GM12878 (cell line): ENCODE results near the gene FOXK1. TPM values are rescaled to one million over a fixed set of nuclear protein-coding genes. Genes with fewer than 3 reads are reported as not detected.

Source experiments
- IKZF2 ChIP-seq, 2 experiments: fragments of 450-650 bp; IDR thresholded peaks; 2 replicates each; pipeline ENCODE4 v1.6.1; 2017; ENCODE audit warnings: mild to moderate bottlenecking in 2 of 2, moderate library complexity in 2 of 2
- MXI1 ChIP-seq: fragments of 150-350 bp; IDR thresholded peaks from 2 replicates; pipeline ENCODE4 v1.6.1; 2011; ENCODE audit warnings: low read depth, mild to moderate bottlenecking, inconsistent platforms, low read length, improper control_type of control experiment
- NBN ChIP-seq: fragments of 450-650 bp; IDR thresholded peaks from 2 replicates; pipeline ENCODE4 v1.6.1; 2016
- NFYA ChIP-seq: IDR thresholded peaks from 2 replicates; pipeline ENCODE4 v1.6.1; 2011; ENCODE audit warnings: low read depth, mild to moderate bottlenecking, low read length, improper control_type of control experiment, borderline replicate concordance
- NR2C2 ChIP-seq: IDR thresholded peaks from 2 replicates; pipeline ENCODE4 v1.6.1; 2011; ENCODE audit warnings: borderline replicate concordance, low read depth; ENCODE audit not compliant: control insufficient read depth, insufficient read length
- SMC3 ChIP-seq: IDR thresholded peaks from 2 replicates; pipeline ENCODE4 v1.6.1; 2011; ENCODE audit warnings: low read length, improper control_type of control experiment, borderline replicate concordance
- TAF1 ChIP-seq: IDR thresholded peaks from 2 replicates; pipeline ENCODE4 v1.6.1; 2011; ENCODE audit warnings: mild to moderate bottlenecking, low read depth, low read length, borderline replicate concordance
- ZNF384 ChIP-seq: IDR thresholded peaks from 2 replicates; pipeline ENCODE4 v1.6.1; 2012; ENCODE audit warnings: low read depth, mild to moderate bottlenecking, low read length, improper control_type of control experiment, borderline replicate concordance
- polyA plus RNA-seq, 11 experiments: library from polyadenylated mRNA; depleted of rRNA in 4 of 11; unstranded in 6 of 11; stranded (reverse) in 5 of 11; fragments of >200 nt; fragmentation: Nextera tagmentation in 4 of 11; fragmentation: Illumina TruSeq in 1 of 11; extraction: Ambion mirVana in 4 of 11; extraction: Trizol in 1 of 11; gene quantifications; 1 replicate in 1 of 11; 2 replicates in 10 of 11; pipeline versions ENCODE4 v1.2.1 to v1.2.3, GENCODE V29; 2011 to 2016; ENCODE audit warnings: inconsistent platforms in 2 of 11, missing spikeins in 2 of 11, low read depth in 1 of 11
- total RNA-seq, 4 experiments: library from RNA; depleted of rRNA in 3 of 4; stranded (reverse); fragments of >200 nt in 3 of 4; fragmentation: Illumina TruSeq in 1 of 4; extraction: Trizol in 1 of 4; gene quantifications; 2 replicates each; pipeline versions ENCODE4 v1.2.1 to v1.2.3, GENCODE V29; 2013 to 2021
- TF ChIP-seq, protein P1 (sequence below): fragments of 450-650 bp; IDR thresholded peaks from 2 replicates; pipeline ENCODE4 v1.6.1; 2016; ENCODE audit warnings: mild to moderate bottlenecking
- TF ChIP-seq, protein P2 (sequence below): fragments of 450-650 bp; formaldehyde crosslinking; IDR thresholded peaks from 2 replicates; pipeline ENCODE4 v1.5.0; 2022; ENCODE audit warnings: mild to moderate bottlenecking, missing genetic modification characterization

The FOXK1 gene
- total and polyA plus RNA-seq, 10 of the 15 experiments (the other 5 are each of a cell fraction or from before 2014, with no cell fraction given), result 0.24 to 31.8 (median 4.5) TPM

DNA sequence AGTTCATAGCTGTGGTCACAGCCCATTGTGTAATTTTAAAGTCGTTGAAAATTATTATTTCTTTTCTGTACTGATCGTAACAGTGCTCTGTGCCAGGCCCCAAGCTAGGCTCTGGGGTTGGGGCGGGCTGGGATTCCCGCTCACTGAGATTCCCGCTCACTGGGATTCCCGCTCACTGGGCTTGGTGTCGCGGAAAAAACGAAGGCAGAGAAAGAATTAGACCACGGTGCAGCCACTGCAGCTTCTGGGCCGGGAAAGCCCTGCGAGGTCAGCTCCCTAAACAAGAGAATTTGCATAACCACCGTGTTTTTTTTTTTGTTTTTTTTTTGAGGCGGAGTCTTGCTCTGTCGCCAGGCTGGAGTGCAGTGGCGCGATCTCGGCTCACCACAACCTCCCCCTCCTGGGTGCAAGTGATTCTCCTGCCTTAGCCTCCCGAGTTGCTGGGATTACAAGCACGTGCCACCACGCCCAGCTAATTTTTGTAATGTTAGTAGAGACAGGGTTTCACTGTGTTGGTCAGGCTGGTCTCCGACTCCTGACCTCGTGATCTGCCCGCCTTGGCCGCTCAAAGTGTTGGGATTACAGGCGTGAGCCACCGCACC lies 31.2 kb downstream of the FOXK1 start (continued):
- TF ChIP-seq, protein P1, sequence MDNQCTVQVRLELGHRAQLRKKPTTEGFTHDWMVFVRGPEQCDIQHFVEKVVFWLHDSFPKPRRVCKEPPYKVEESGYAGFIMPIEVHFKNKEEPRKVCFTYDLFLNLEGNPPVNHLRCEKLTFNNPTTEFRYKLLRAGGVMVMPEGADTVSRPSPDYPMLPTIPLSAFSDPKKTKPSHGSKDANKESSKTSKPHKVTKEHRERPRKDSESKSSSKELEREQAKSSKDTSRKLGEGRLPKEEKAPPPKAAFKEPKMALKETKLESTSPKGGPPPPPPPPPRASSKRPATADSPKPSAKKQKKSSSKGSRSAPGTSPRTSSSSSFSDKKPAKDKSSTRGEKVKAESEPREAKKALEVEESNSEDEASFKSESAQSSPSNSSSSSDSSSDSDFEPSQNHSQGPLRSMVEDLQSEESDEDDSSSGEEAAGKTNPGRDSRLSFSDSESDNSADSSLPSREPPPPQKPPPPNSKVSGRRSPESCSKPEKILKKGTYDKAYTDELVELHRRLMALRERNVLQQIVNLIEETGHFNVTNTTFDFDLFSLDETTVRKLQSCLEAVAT, result 0 out of 2 replicates have a peak, but pooled peaks have one; percentile 37
- TF ChIP-seq NR2C2 (no peak), TAF1 (peak; percentile 32; the same call in 1 of the 2 replicates), MXI1 (no peak), SMC3 (no peak), IKZF2 (IDR thresholded peaks at IDR 0.05) (peak in 1 of 2 experiments; percentile 36; a peak in 2 of 4 replicates), ZNF384 (peak; percentile 87), NFYA (no peak), NBN (0 out of 2 replicates have a peak, but pooled peaks have one; percentile 36)
- TF ChIP-seq, protein P2, sequence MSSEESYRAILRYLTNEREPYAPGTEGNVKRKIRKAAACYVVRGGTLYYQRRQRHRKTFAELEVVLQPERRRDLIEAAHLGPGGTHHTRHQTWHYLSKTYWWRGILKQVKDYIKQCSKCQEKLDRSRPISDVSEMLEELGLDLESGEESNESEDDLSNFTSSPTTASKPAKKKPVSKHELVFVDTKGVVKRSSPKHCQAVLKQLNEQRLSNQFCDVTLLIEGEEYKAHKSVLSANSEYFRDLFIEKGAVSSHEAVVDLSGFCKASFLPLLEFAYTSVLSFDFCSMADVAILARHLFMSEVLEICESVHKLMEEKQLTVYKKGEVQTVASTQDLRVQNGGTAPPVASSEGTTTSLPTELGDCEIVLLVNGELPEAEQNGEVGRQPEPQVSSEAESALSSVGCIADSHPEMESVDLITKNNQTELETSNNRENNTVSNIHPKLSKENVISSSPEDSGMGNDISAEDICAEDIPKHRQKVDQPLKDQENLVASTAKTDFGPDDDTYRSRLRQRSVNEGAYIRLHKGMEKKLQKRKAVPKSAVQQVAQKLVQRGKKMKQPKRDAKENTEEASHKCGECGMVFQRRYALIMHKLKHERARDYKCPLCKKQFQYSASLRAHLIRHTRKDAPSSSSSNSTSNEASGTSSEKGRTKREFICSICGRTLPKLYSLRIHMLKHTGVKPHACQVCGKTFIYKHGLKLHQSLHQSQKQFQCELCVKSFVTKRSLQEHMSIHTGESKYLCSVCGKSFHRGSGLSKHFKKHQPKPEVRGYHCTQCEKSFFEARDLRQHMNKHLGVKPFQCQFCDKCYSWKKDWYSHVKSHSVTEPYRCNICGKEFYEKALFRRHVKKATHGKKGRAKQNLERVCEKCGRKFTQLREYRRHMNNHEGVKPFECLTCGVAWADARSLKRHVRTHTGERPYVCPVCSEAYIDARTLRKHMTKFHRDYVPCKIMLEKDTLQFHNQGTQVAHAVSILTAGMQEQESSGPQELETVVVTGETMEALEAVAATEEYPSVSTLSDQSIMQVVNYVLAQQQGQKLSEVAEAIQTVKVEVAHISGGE (CRISPR knock-in tag), result no peak
- TF ChIP-seq, all 136 proteins: peak for 16
